Epithelial cell of esophagus (primary cell): ENCODE results near the gene PGA3.
"Not testable (repeated sequence)": the region's sequence is repeated elsewhere in the genome, so short reads cannot be mapped to it uniquely, and the experiment has no call there.

ENCODE experiments used
- DNase-seq: peaks from one replicate; pipeline ENCODE4 v3.0.0; 2010; ENCODE audit warnings: low read depth
- H3K4me3 ChIP-seq: 2 replicates; pipeline ENCODE4 v1.5.1; 2011; ENCODE audit warnings: mild to moderate bottlenecking, low read length, control low read depth

The PGA3 gene

DNA sequence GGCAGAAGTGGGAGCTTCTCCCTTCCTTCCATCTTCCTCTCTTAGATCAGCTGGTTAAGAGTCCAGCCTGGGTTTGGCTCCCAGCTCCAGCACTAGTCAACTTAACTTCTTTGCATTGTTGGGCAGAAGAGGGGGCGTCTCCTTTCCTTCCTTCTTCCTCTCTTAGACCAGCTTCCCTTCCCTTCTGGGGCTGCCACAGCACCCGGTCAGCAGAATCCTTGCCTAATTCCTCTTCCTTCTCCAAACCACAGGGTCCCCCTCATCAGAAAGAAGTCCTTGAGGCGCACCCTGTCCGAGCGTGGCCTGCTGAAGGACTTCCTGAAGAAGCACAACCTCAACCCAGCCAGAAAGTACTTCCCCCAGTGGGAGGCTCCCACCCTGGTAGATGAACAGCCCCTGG, 19.4 kb downstream of the PGA3 start:
- not testable (repeated sequence) for DNase-seq, H3K4me3 ChIP-seq

DNA sequence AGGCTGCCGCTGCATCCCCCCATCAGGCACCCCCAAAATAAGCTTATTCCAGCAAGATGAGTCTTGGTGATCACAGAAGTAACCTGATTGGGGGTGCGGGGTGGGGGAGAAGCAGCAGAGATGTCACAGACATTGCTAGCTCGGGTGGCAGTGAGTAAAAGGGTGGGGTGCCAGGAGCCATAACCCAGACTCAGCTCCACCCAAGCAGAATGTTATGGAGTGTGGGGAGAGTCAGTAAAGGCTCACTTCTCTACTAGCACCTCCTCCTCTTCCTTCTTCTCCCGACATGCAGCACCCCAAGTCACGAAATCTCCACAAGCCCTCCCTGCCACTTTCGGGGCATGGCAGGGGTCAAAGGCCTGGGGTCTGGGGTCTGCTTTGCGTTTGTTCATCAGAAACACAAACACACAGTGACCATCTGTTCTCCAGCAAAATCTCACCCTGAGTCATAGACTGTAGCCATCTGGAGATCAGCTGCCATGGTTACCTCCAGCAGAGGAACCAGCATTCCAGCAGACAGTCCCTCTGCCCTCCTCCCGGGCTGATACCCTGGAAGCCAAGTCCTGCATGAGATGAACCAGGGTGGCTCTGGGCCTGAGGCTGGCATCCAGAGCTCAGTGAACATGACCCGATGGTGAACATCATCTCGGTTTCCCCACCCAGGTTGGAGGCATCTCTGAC, 23.3 kb downstream of the PGA3 start:
- not testable (repeated sequence) for H3K4me3 ChIP-seq, DNase-seq

DNA sequence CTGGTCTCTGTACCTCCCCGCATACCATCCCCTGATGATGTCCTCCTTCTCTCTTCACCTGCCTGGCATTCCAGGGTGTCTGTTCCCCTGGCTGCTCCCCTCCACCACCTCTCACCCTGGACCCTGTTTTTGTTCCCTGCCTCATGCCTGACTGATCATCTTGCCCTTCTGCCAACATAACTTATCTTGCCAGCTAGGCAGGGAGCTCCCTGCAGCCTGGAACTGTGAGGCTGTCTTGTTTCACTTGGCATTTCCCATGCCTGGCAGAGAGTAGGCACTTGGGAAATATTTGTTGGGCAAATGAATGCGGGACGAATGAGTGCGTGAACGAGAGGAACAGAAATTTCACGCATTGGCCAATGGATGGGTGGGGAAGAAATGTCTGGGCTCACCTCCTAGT, 26.1 kb downstream of the PGA3 start:
- not testable (repeated sequence) for H3K4me3 ChIP-seq

DNA sequence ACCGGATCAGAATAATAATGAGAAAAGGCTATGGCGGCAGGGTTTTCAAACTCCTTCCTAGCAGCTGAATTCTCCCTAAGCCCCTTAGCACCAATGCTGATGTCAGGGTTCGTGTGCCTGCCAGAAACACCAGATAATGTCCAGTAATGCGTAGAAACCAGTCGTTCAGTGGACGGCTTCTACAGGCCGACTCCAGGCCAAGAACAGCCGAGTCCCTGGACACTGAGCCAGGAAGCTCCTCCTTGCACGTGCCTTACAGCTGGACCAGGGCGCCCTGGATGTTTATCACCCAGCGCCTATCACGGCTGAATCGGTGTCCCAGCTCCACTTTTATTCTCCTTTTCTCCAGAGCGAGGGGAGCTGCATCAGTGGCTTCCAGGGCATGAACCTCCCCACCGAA, 27.7 kb downstream of the PGA3 start:
- not testable (repeated sequence) for DNase-seq, H3K4me3 ChIP-seq

More for the DNA sequence above, 26.1 kb downstream of the PGA3 start:
- DNase-seq = not testable (repeated sequence)

DNA sequence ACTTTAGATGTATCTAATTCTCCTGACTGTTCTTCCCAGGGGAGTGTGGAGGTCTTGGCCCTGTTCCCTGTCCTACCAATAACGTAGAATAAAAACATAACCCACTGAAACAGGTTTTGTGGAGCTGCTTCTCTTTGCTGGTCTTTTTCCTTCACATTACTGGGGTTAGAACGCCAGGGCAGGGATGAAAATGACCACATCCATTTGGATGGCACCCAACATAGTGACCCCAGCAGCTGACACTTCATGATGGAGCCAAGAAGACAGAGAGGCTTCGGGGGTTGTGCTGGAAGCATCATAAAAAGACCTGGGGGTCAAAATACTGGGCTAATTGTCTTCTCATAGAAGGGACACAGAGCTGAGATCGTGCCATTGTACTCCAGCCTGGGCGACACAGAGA, 28.3 kb downstream of the PGA3 start:
- DNase-seq, H3K4me3 ChIP-seq: not testable (repeated sequence)

DNA sequence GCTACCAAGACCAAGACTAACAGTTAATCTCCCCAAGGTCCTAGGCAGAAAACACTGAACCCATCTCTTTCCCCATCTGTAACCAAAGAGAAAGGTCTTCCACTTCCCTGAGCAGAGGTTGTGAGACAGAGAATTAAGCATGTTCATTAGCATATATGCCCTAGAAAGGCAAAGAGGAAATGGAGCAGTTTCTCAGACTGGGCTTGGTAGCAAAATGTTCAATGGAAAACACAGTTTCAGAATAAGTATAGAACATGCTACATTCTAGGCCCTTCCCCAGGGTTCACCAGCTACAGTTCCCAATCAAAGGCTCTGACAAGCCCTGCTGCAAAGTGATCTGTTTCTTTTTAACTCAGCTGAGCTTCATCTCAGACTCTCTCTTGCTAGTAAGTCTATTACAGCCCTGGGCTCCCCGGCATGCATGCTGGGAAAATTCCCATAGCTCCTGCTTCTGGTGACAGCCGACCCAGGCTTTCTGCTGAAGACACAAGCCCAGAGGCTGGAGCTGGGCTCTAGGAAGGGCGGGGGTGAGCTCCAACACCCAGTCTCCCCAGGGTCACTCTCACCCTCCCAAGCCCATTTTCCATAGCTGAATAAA, 29.3 kb downstream of the PGA3 start:
- not testable (repeated sequence) for H3K4me3 ChIP-seq, DNase-seq

DNA sequence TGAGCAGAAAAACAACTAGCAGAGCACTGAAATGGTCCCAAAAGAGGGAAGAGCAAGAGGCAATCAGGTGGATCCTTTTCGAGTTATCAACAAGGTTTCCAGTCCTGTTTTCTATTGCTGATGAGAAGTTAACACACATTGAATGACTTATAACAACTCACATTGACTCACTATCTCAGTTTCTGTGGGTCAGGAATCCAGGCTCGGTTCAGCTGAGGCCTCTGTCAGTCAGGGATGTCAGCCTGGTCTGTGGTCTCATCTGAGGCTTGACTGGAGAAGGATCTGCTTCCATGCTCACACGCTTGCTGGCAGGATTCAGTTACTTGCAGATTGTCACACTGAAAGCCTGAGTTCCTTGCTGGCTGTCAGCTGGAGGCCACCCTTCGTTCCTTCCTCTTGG, 33.8 kb downstream of the PGA3 start:
- not testable (repeated sequence) for DNase-seq, H3K4me3 ChIP-seq

DNA sequence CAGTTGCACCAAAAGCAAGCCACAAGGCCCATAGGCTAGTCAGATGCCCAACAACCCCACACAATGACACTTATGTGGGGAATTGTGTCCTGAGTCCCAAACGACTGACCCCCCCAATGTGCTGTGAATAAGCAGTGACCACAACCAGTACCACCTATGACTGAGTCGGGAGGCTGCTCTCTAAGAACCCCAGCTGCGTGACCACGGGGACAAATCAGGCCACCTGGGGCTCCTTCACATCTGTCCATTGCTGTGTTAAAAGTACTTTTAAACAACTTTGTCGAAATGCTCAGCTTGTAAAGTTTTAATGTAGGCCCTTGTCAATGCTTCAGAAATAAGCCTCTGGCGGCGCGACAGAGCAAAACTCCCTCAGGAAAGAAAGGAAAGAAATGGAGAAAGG, 37.0 kb downstream of the PGA3 start:
- DNase-seq, H3K4me3 ChIP-seq: not testable (repeated sequence)

DNA sequence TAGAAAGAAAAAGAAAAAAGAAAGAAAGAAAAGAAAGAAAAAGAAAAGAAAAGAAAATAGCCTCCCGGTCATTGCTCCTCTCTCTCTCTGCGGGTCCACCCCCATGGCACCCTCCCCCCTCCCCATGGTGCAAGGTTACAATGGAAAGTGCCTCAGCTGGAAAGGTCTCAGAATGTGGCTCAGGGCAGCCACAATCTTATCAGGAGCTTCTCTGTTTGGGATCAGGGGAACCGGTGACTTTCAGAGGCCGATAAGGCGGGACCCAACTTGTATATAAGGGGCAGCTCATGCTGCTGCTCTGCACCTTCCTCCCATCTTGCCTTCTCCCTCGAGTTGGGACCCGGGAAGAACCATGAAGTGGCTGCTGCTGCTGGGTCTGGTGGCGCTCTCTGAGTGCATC, 37.6 kb downstream of the PGA3 start, which contains the start of gene PGA5:
Gene PGA5, plus strand, starts transcription at position 301 of the 400 bp plus-strand sequence. Its CDS starts 52 bp downstream, at position 353.
- DNase-seq, H3K4me3 ChIP-seq: not testable (repeated sequence)

DNA sequence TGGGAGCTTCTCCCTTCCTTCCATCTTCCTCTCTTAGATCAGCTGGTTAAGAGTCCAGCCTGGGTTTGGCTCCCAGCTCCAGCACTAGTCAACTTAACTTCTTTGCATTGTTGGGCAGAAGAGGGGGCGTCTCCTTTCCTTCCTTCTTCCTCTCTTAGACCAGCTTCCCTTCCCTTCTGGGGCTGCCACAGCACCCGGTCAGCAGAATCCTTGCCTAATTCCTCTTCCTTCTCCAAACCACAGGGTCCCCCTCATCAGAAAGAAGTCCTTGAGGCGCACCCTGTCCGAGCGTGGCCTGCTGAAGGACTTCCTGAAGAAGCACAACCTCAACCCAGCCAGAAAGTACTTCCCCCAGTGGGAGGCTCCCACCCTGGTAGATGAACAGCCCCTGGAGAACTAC, 38.2 kb downstream of the PGA3 start:
- not testable (repeated sequence) for DNase-seq

DNA sequence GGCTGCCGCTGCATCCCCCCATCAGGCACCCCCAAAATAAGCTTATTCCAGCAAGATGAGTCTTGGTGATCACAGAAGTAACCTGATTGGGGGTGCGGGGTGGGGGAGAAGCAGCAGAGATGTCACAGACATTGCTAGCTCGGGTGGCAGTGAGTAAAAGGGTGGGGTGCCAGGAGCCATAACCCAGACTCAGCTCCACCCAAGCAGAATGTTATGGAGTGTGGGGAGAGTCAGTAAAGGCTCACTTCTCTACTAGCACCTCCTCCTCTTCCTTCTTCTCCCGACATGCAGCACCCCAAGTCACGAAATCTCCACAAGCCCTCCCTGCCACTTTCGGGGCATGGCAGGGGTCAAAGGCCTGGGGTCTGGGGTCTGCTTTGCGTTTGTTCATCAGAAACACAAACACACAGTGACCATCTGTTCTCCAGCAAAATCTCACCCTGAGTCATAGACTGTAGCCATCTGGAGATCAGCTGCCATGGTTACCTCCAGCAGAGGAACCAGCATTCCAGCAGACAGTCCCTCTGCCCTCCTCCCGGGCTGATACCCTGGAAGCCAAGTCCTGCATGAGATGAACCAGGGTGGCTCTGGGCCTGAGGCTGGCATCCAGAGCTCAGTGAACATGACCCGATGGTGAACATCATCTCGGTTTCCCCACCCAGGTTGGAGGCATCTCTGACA, 42.1 kb downstream of the PGA3 start:
- not testable (repeated sequence) for DNase-seq

More for the DNA sequence above, 38.2 kb downstream of the PGA3 start:
- H3K4me3 ChIP-seq = not testable (repeated sequence)

DNA sequence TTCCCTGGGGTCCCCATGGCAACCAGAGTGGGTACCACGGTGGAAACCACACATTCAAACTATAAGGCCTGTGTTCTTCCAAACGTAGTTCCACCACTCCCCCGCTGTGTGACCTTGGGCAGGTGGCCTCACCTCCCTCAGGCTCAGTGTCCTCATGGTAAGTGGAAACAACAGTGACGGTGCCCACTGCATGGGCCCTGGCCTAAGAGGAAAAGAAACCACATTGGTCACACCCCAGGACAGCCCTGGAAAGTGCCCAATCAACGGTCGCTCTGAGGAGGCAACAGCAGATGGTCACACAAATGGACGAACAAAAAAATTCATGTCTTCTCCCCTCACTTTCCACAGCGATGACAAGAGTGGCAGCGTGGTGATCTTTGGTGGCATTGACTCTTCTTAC, 44.8 kb downstream of the PGA3 start:
- not testable (repeated sequence) for DNase-seq, H3K4me3 ChIP-seq

More for the DNA sequence above, 42.1 kb downstream of the PGA3 start:
- H3K4me3 ChIP-seq = not testable (repeated sequence)

DNA sequence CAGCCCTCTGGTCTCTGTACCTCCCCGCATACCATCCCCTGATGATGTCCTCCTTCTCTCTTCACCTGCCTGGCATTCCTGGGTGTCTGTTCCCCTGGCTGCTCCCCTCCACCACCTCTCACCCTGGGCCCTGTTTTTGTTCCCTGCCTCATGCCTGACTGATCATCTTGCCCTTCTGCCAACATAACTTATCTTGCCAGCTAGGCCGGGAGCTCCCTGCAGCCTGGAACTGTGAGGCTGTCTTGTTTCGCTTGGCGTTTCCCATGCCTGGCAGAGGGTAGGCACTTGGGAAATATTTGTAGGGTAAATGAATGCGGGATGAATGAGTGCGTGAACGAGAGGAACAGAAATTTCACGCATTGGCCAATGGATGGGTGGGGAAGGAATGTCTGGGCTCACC, 45.9 kb downstream of the PGA3 start:
- DNase-seq = not testable (repeated sequence)

DNA sequence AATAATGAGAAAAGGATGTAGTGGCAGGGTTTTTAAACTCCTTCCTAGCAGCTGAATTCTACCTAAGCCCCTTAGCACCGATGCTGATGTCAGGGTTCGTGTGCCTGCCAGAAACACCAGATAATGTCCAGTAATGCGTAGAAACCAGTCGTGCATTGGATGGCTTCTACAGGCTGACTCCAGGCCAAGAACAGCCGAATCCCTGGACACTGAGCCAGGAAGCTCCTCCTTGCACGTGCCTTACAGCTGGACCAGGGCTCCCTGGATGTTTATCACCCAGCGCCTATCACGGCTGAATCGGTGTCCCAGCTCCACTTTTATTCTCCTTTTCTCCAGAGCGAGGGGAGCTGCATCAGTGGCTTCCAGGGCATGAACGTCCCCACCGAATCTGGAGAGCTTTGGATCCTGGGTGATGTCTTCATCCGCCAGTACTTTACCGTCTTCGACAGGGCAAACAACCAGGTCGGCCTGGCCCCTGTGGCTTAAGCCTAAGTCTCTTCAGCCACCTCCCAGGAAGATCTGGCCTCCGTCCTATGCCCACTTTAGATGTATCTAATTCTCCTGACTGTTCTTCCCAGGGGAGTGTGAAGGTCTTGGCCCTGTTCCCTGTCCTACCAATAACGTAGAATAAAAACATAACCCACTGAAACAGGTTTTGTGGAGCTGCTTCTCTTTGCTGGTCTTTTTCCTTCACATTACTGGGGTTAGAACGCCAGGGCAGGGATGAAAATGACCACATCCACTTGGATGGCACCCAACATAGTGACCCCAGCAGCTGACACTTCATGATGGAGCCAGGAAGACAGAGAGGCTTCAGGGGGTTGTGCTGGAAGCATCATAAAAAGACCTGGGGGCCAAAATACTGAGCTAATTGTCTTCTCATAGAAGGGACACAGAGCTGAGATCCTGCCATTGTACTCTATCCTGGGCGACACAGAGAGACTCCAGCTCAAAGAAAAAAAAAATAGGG, 47.8 kb downstream of the PGA3 start:
- DNase-seq, H3K4me3 ChIP-seq: not testable (repeated sequence)

More for the DNA sequence above, 45.9 kb downstream of the PGA3 start:
- not testable (repeated sequence) for H3K4me3 ChIP-seq

DNA sequence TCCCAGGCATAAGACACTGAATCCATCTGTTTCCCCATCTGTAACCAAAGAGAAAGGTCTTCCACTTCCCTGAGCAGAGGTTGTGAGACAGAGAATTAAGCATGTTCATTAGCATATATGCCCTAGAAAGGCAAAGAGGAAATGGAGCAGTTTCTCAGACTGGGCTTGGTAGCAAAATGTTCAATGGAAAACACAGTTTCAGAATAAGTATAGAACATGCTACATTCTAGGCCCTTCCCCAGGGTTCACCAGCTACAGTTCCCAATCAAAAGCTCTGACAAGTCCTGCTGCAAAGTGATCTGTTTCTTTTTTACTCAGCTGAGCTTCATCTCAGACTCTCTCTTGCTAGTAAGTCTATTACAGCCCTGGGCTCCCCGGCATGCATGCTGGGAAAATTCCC, 49.0 kb downstream of the PGA3 start:
- not testable (repeated sequence) for DNase-seq, H3K4me3 ChIP-seq
